ENCODE data around the gene LMAN2L.

LMAN2L gene

DNA sequence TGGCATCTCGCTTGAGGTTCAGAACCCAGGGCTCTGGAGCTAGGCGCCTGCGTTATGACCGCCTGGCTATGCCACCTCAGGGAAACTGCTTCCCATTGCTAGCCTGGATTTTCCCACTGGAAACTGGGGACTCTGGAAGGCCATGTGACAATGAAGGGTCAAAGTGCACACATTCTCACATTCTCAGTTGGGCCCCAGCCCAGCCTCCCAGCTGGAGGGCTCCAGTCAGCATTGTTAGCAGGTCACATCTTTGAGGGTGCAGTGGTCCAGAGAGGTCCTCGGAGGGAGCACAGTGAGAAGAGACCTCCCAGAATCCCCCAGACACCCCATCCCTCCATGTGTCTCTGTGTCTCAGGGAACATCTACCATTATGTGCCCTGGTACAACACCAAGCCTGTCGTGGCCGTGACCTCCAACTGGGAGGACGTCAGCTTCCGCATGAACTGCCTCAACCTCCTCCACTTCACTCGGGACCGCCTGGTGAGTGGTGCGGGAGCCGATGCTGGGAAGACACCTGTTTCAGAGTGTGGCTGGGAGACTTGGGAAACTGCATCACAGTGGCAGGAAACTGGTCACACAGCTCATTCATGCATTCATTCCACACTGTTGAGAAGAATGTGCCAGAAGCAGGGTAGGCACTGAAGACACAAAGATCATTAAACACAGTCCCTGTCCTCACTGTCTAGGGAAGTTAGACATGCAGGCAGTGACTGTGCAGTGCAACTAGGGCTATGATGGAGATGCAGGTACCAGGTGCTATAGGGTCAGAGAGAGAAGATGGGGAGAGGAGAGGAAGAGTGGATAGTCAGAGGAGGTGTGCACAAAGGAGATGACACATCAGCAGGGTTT, 55.7 kb downstream of the LMAN2L start:
- no peak for TF ChIP-seq CTCF (conservative IDR thresholded peaks at IDR 0.05; ENCODE audit: low read depth, low read length)
- H3K4me3 ChIP-seq (ENCODE audit: low read length): no peak overlapping the region
- DNase-seq (ENCODE audit: low read depth): no peak

- no peak for TF ChIP-seq CTCF (conservative IDR thresholded peaks at IDR 0.05; ENCODE audit: low read depth, low read length)
- H3K4me3 ChIP-seq (ENCODE audit: low read length): no peak overlapping the region
- no peak for DNase-seq (ENCODE audit: low read depth)
These were observed 56.6 kb downstream of the LMAN2L start for GRCh38 chr2:96683307-96683706.

DNA sequence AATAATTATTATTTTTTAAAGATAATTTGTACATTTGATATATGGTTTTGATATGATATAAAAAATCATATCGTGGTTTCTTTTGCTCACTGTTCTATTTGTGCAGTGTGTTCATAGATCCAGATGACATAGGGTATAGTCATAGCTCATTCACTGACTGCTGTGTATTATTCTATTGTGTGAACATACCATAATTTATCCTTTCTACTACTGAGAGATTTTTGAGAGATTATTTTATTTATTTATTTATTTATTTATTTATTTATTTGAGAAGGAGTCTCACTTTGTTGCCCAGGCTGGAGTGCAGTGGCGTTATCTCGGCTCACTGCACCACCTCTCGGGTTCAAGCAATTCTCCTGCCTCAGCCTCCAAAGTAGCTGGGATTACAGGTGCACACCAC, 58.3 kb downstream of the LMAN2L start:
- no peak overlapping the region for H3K4me3 ChIP-seq (ENCODE audit: low read length)
- no peak for DNase-seq (ENCODE audit: low read depth)
- no peak for TF ChIP-seq CTCF (conservative IDR thresholded peaks at IDR 0.05; ENCODE audit: low read depth, low read length)

DNA sequence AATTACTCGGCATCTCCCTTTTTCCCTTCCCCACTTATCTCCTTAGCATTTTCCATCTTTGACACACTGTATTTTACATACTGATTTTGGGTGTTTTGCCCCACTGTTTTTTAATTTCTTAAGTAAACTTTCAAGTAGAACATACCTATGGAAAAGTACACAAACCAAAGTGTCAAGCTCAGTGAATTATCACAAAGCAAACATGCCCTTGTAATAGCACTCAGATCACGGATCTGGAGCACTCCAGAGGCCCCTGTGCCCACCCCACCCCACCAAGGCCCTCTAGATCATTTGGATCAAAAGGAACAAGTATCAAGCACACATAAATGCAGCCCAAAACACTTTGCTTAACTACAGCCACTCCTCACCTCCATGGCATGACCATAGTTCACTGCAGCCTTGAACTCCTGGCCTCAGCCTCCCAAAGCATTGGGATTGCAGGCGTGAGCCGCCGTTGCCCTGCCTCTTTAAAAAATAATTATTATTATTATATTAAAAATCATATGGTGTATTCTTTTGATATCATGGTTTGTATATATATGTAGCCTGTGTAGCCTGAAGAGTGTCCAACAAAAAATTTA, 59.2 kb downstream of the LMAN2L start:
- no peak for DNase-seq (ENCODE audit: low read depth)
- no peak overlapping the region for H3K4me3 ChIP-seq (ENCODE audit: low read length)
- TF ChIP-seq CTCF (conservative IDR thresholded peaks at IDR 0.05; ENCODE audit: low read depth, low read length): no peak

DNA sequence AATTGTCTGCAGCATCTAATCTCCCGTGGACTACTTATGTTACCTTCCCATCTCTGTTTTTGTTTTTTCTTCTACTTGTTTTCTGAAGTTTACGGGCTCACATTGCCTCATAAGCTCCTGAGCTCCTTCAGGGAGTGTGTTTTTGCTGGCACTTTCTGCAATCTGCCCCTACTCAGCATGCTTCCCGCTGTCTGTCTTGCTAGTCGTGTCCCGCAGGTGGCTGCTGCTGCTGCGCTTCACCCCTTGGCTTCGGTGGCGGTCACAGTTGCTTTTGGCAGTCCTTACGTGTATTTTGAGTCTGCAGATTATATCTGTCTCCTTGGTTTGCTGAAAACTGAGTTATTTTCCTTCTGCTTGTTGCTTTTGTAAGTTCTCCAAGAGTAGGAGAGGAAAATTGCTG, 60.0 kb downstream of the LMAN2L start:
- no peak overlapping the region for H3K4me3 ChIP-seq (ENCODE audit: low read length)
- DNase-seq (ENCODE audit: low read depth): no peak

GRCh38 chr2:96669539-96670215, 70.2 kb downstream of the LMAN2L start:
- H3K4me3 ChIP-seq (ENCODE audit: low read length): no peak overlapping the region
- no peak for DNase-seq (ENCODE audit: low read depth)
- TF ChIP-seq CTCF (conservative IDR thresholded peaks at IDR 0.05; ENCODE audit: low read depth, low read length): no peak

More for the DNA sequence above, 60.0 kb downstream of the LMAN2L start:
- no peak for TF ChIP-seq CTCF (conservative IDR thresholded peaks at IDR 0.05; ENCODE audit: low read depth, low read length)

Data from retinal pigment epithelial cell (primary cell).